Pancreas (tissue), 10 donors: ENCODE measurements around the gene SNX27. TPM values are rescaled to one million over a fixed set of nuclear protein-coding genes. Genes with fewer than 3 reads are reported as not detected.

Source experiments
- ATAC-seq, 4 donors: fragments of 200-7000 bp; cut with Tn5 transposase; one replicate each; pipeline versions ENCODE4 v1.8.0 to v1.9.1; 2020; ENCODE audit warnings: mild to moderate bottlenecking in 4 of 4, moderate library complexity in 4 of 4
- DNase-seq, 6 donors: peaks; one replicate each; pipeline ENCODE4 v3.0.0-alpha.2; 2020
- FAIRE-seq: peaks from 2 replicates; lab custom pipeline; 2012; peaks lifted over from hg19 to GRCh38; lab: Jason Lieb, UNC
- H3K27ac ChIP-seq, 4 donors: fragments of 200-600 bp; sonication (generic); 1 replicate in 3 of 4; 2 replicates in 1 of 4; pipeline versions ENCODE4 v1.5.0 to v1.8.0; 2020
- H3K27me3 ChIP-seq, 4 donors: fragments of 200-600 bp; one replicate each; pipeline ENCODE4 v1.8.0; 2021
- H3K36me3 ChIP-seq, 3 donors: fragments of 200-600 bp; sonication (generic) in 1 of 3; one replicate each; pipeline versions ENCODE4 v1.5.0 to v1.8.0; 2020 to 2021
- H3K4me1 ChIP-seq, 3 donors: fragments of 200-600 bp; one replicate each; pipeline ENCODE4 v1.8.0; 2021
- H3K4me3 ChIP-seq, 4 donors: fragments of 200-600 bp; sonication (generic) in 2 of 4; one replicate each; pipeline versions ENCODE4 v1.5.0 to v1.8.0; 2020 to 2021
- H3K9me3 ChIP-seq, 4 donors: fragments of 200-600 bp; one replicate each; pipeline ENCODE4 v1.8.0; 2021
- CTCF ChIP-seq, 4 donors: fragments of 200-600 bp; sonication (generic) in 3 of 4; IDR thresholded peaks; one replicate each; pipeline versions ENCODE4 v1.5.0 to v1.8.0; 2021; ENCODE audit warnings: antibody characterized with exemption in 4 of 4
- WGBS, 2 donors: extraction: QIAGEN DNeasy Blood & Tissue Kit; methylation state at CpG; one replicate each; pipeline ENCODE4 v1.1.7; 2013; 5-methylcytosine and 5-hydroxymethylcytosine counted together
- intact Hi-C, 3 donors: fragments of 100-400 bp; cut with DNase I; formaldehyde crosslinking; loops; one replicate each; pipeline versions ENCODE4 v1.11.1 to v1.14.2; 2022
- polyA plus RNA-seq, 2 donors: library from polyadenylated mRNA; stranded (reverse); fragments of 200-250 nt; gene quantifications; one replicate each; pipeline ENCODE4 v1.2.3, GENCODE V29; 2013
- total RNA-seq, 6 donors: library from RNA; stranded (reverse); fragmentation: NEBNext Ultra II Directional in 4 of 6; extraction: Animal tissue kit (Norgen Biotek cat#: 25700) in 4 of 6; gene quantifications; one replicate each; pipeline versions ENCODE4 v1.2.1 to v1.2.4, GENCODE V29; 2021 to 2023
- donor health status: healthy with polysubstance abuse.
- donor health status: DM: no; HTN: no; CAD: no; lungs with moderate emphysema.
- donor health status: DM: no; HTN: no; CAD: no.
- donor health status: control.
- donor health status: control.
- donor health status: Bipolar disorder and iron deficiency.
- donor health status: DM: yes; HTN: yes; CAD: no.
- donor health status: DM: no; HTN: no; CAD: no.
- donor health status: DM: no; HTN: no; CAD: no.
- donor health status: DM: yes; HTN: yes; CAD: no.

SNX27 gene
- total and polyA plus RNA-seq, 8 donors = 5.9 to 23.4 (median 11.9) TPM

GRCh38 chr1:151606857-151607256, 5.0 kb upstream of the SNX27 start:
- no peak overlapping the region for H3K27ac ChIP-seq
- no peaks in the 10 kb centered on the region for H3K9me3 ChIP-seq
- H3K4me3 ChIP-seq = no peak overlapping the region
- no peak for ATAC-seq
- H3K27me3 ChIP-seq = no peaks in the 10 kb centered on the region
- H3K4me1 ChIP-seq = peaks cover 0 to 6% (median 4%) of the 10 kb centered on the region in 3 donors
- no peak for DNase-seq
- no peak for FAIRE-seq
- H3K36me3 ChIP-seq = no peaks in the 10 kb centered on the region
- WGBS, 2 donors = 30 to 39% methylated on average over 3 of the region's 3 CpGs
- intact Hi-C loops = no loop called here
- TF ChIP-seq CTCF (IDR thresholded peaks at IDR 0.05) = no peak

GRCh38 chr1:151610142-151610541, 1.7 kb upstream of the SNX27 start:
- H3K27me3 ChIP-seq = no peaks in the 10 kb centered on the region
- DNase-seq (no peak), ATAC-seq (no peak), FAIRE-seq (no peak)
- no peak overlapping the region for H3K27ac ChIP-seq
- WGBS, 2 donors = 78 to 83% methylated on average over 3 of the region's 3 CpGs
- intact Hi-C loops = no loop called here
- peaks cover 0 to 6% (median 4%) of the 10 kb centered on the region in 3 donors for H3K4me1 ChIP-seq
- no peak overlapping the region for H3K4me3 ChIP-seq
- no peak for TF ChIP-seq CTCF (IDR thresholded peaks at IDR 0.05)
- no peaks in the 10 kb centered on the region for H3K9me3 ChIP-seq
- no peaks in the 10 kb centered on the region for H3K36me3 ChIP-seq

- no peaks in the 10 kb centered on the region for H3K27me3 ChIP-seq
- no peaks in the 10 kb centered on the region for H3K9me3 ChIP-seq
- DNase-seq = peak in 2 of 6 donors; percentile 17 to 37
- H3K36me3 ChIP-seq = no peaks in the 10 kb centered on the region
- TF ChIP-seq CTCF (IDR thresholded peaks at IDR 0.05) = no peak
- H3K4me3 ChIP-seq = peak overlapping the region in 1 of 4 donors; percentile 77
- H3K4me1 ChIP-seq = peaks cover 4 to 11% (median 5%) of the 10 kb centered on the region in 3 donors
- no peak for FAIRE-seq
- 6% methylated on average over 6 of the region's 6 CpGs for WGBS, 2 donors
- ATAC-seq = peak; percentile 33 to 60 (median 39)
- peak overlapping the region; percentile 51 to 90 (median 82) for H3K27ac ChIP-seq
- intact Hi-C loops = no loop called here
Measured at GRCh38 chr1:151611288-151611790, 511 bp upstream of the SNX27 start.

GRCh38 chr1:151612501-151613281, 841 bp downstream of the SNX27 start:
- H3K4me3 ChIP-seq = peak overlapping the region; percentile 77 to 99 (median 96)
- H3K4me1 ChIP-seq = peaks cover 5 to 22% (median 7%) of the 10 kb centered on the region in 3 donors
- no peak for FAIRE-seq
- no peak for TF ChIP-seq CTCF (IDR thresholded peaks at IDR 0.05)
- peak; percentile 18 to 48 (median 26) for ATAC-seq
- peak overlapping the region; percentile 51 to 90 (median 82) for H3K27ac ChIP-seq
- no peaks in the 10 kb centered on the region for H3K9me3 ChIP-seq
- no peaks in the 10 kb centered on the region for H3K36me3 ChIP-seq
- WGBS, 2 donors = 5 to 8% methylated on average over 27 to 44 of the region's 44 CpGs
- H3K27me3 ChIP-seq = no peaks in the 10 kb centered on the region
- DNase-seq = peak in 4 of 6 donors; percentile 25 to 78 (median 49)
- intact Hi-C loops = no loop called here
